GM12878 (cell line): ENCODE results near the gene FURIN. TPM values are rescaled to one million over a fixed set of nuclear protein-coding genes. Genes with fewer than 3 reads are reported as not detected.

Experiments
- ATAC-seq: fragments of 200-7000 bp; cut with Tn5 transposase; 3 replicates; pipeline ENCODE4 v1.9.1; 2020; ENCODE audit warnings: mild to moderate bottlenecking, moderate library complexity
- BruUV-seq: library from RNA; stranded (reverse); fragments of 400-500 nt; replicated peaks from 2 replicates; lab custom pipeline; 2021; lab: Mats Ljungman, UMichigan
- CTCF ChIA-PET: fragments of 300-600 bp; sonication (Branson Sonifier 250); formaldehyde crosslinking; extraction: SDS; loops from one replicate; lab custom pipeline; 2021; ENCODE audit warnings: inconsistent platforms; lab: Yijun Ruan, JAX
- POLR2A ChIA-PET: fragments of 350-600 bp; formaldehyde crosslinking; extraction: SDS; loops from one replicate; lab custom pipeline; 2021; ENCODE audit warnings: inconsistent platforms; lab: Charles Lee
- RAD21 ChIA-PET: fragments of 300-600 bp; sonication (Branson Sonifier 250); formaldehyde crosslinking; loops from one replicate; lab custom pipeline; 2023; ENCODE audit warnings: antibody characterized with exemption; ENCODE audit not compliant: unreplicated experiment; lab: Charles Lee
- SMC1A ChIA-PET: fragments of 300-600 bp; sonication (Branson Sonifier 250); formaldehyde crosslinking; loops from one replicate; lab custom pipeline; 2023; ENCODE audit not compliant: unreplicated experiment, uncharacterized antibody; lab: Charles Lee
- DNase-seq: peaks from one replicate; pipeline ENCODE4 v3.0.0-alpha.2; 2011; ENCODE audit warnings: low read depth, low spot score
- FAIRE-seq: peaks from 3 replicates; lab custom pipeline; 2011; peaks lifted over from hg19 to GRCh38; lab: Jason Lieb, UNC
- H2AFZ ChIP-seq: 2 replicates; pipeline ENCODE4 v1.6.0; 2011; ENCODE audit warnings: low read depth, low read length, control low read depth; ENCODE audit not compliant: control insufficient read depth
- H3K27ac ChIP-seq: 2 replicates; pipeline ENCODE4 v1.5.1; 2011; ENCODE audit warnings: control low read depth; ENCODE audit not compliant: control insufficient read depth, insufficient read depth
- H3K27me3 ChIP-seq, 2 experiments: replicated peaks in 1 of 2; 2 replicates each; pipeline versions ENCODE4 v1.6.0 to v1.6.1; 2011; ENCODE audit warnings: low read length in 1 of 2; ENCODE audit not compliant: control insufficient read depth in 2 of 2, insufficient read depth in 2 of 2
- H3K36me3 ChIP-seq, 2 experiments: 2 replicates each; pipeline ENCODE4 v1.5.1; 2011; ENCODE audit warnings: low read length in 1 of 2; ENCODE audit not compliant: control insufficient read depth in 2 of 2, insufficient read depth in 2 of 2
- H3K4me1 ChIP-seq: 2 replicates; pipeline ENCODE4 v1.6.1; 2011; ENCODE audit warnings: mild to moderate bottlenecking, low read length, moderate library complexity, mixed read lengths; ENCODE audit not compliant: control insufficient read depth, insufficient read depth
- H3K4me2 ChIP-seq: 2 replicates; pipeline ENCODE4 v1.6.0; 2011; ENCODE audit warnings: control low read depth; ENCODE audit not compliant: control insufficient read depth, insufficient read depth
- H3K4me3 ChIP-seq: fragments of 200-600 bp; sonication (generic); 2 replicates; pipeline ENCODE4 v1.5.1; 2016
- H3K79me2 ChIP-seq: 2 replicates; pipeline ENCODE4 v1.6.0; 2011; ENCODE audit warnings: low read length; ENCODE audit not compliant: control insufficient read depth, insufficient read depth
- H3K9ac ChIP-seq: 2 replicates; pipeline ENCODE4 v1.8.0; 2011; ENCODE audit warnings: low read length, control low read depth, mixed read lengths; ENCODE audit not compliant: control insufficient read depth, insufficient read depth
- H3K9me3 ChIP-seq: replicated peaks from 3 replicates; pipeline ENCODE4 v1.5.1; 2011; ENCODE audit warnings: mild to moderate bottlenecking, low read length; ENCODE audit not compliant: control insufficient read depth, insufficient read depth
- H4K20me1 ChIP-seq: 2 replicates; pipeline ENCODE4 v1.6.0; 2011; ENCODE audit not compliant: control insufficient read depth, insufficient read depth
- FOS ChIP-seq: IDR thresholded peaks from 3 replicates; pipeline ENCODE4 v1.6.1; 2011; ENCODE audit warnings: borderline replicate concordance; ENCODE audit not compliant: insufficient read length; ENCODE audit errors: extremely low read depth
- HDAC6 ChIP-seq: fragments of 200-600 bp; sonication (generic); IDR thresholded peaks from one replicate; pipeline ENCODE4 v1.8.0; 2017; ENCODE audit warnings: antibody characterized with exemption; ENCODE audit not compliant: unreplicated experiment
- POLR2AphosphoS2 ChIP-seq: IDR thresholded peaks from 2 replicates; pipeline ENCODE4 v1.6.1; 2011; ENCODE audit warnings: low read depth, mild to moderate bottlenecking, low read length, improper control_type of control experiment, moderate library complexity
- RELA ChIP-seq: fragments of 450-650 bp; IDR thresholded peaks from 2 replicates; pipeline ENCODE4 v1.8.0; 2014; ENCODE audit warnings: borderline replicate concordance; ENCODE audit not compliant: partially characterized antibody
- TCF3 ChIP-seq: IDR thresholded peaks from 2 replicates; pipeline ENCODE4 v1.6.1; 2012; ENCODE audit warnings: low read depth, mild to moderate bottlenecking, low read length, borderline replicate concordance; ENCODE audit not compliant: insufficient read depth
- WGBS: methylation state at CpG from one replicate; pipeline ENCODE4 v1.1.6; 2016; ENCODE audit warnings: low lambda C conversion rate; ENCODE audit not compliant: insufficient replicate concordance, insufficient coverage; ENCODE audit errors: missing lambda C conversion rate; 5-methylcytosine and 5-hydroxymethylcytosine counted together
- in situ Hi-C: fragments of 300-500 bp; cut with MboI; formaldehyde crosslinking; loops from 9 replicates; pipeline ENCODE4 v1.14.3; 2018; ENCODE audit warnings: mixed read lengths
- intact Hi-C: fragments of 100-400 bp; cut with micrococcal nuclease; formaldehyde crosslinking; loops from one replicate; pipeline ENCODE4 v1.14.2; 2022; ENCODE audit not compliant: unreplicated experiment
- polyA plus RNA-seq, 11 experiments: library from polyadenylated mRNA; depleted of rRNA in 4 of 11; unstranded in 6 of 11; stranded (reverse) in 5 of 11; fragments of >200 nt; fragmentation: Nextera tagmentation in 4 of 11; fragmentation: Illumina TruSeq in 1 of 11; extraction: Ambion mirVana in 4 of 11; extraction: Trizol in 1 of 11; gene quantifications; 1 replicate in 1 of 11; 2 replicates in 10 of 11; pipeline versions ENCODE4 v1.2.1 to v1.2.3, GENCODE V29; 2011 to 2016; ENCODE audit warnings: inconsistent platforms in 2 of 11, missing spikeins in 2 of 11, low read depth in 1 of 11
- total RNA-seq, 4 experiments: library from RNA; depleted of rRNA in 3 of 4; stranded (reverse); fragments of >200 nt in 3 of 4; fragmentation: Illumina TruSeq in 1 of 4; extraction: Trizol in 1 of 4; gene quantifications; 2 replicates each; pipeline versions ENCODE4 v1.2.1 to v1.2.3, GENCODE V29; 2013 to 2021
- TF ChIP-seq, protein P1 (sequence below): fragments of 450-650 bp; formaldehyde crosslinking; IDR thresholded peaks from 2 replicates; pipeline ENCODE4 v1.4.0; 2022; ENCODE audit warnings: mild to moderate bottlenecking, moderate library complexity

The FURIN gene
- total and polyA plus RNA-seq, 10 of the 15 experiments (the other 5 are each of a cell fraction or from before 2014, with no cell fraction given), result 0.47 to 39.9 (median 8.0) TPM

DNA sequence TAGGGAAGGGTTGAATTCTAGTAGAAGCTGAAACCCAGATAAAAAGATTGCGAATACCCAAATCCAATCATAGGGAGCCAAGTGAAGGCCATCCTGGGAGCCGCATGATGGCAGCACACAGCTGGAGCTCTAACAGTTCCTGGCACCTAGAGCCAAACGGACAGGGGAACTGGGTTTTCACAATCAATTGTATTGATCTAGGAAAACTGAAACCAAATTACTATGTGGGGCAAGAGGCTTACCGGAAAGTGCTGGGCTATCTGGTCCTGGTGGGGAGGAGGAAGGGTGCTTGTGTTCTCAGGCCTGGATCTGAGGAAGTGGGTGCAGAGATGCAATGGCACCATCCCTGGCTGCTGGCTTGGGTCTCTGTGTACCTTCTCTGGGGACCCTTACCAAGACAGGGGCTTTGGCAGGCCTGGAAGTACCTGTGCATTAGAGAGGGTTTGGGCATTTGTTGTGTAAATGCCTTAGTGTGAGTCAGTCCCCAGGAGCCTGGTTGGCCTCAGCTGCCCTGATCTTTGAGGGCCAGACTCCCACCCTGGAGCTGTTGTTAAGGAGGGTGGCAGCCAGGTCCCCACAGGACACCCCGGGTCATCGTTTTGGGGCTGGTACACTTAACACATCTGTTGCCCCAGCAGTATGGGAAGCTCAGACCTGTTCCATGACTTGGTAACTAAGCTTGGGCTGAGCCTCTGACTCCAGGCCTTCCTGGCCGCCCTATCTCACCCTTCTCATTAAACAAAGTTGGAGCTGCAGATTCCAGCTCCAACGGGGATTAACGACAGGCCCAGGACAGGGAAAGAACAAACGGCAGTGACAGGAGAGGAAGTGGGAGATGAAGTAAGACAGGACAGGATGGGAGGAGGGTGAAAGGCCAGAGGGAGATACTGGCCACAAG, 8.9 kb upstream of the FURIN start (continued):
- TF ChIP-seq RELA (no peak), HDAC6 (no peak)
- TF ChIP-seq, all 136 proteins: peak for 0

DNA sequence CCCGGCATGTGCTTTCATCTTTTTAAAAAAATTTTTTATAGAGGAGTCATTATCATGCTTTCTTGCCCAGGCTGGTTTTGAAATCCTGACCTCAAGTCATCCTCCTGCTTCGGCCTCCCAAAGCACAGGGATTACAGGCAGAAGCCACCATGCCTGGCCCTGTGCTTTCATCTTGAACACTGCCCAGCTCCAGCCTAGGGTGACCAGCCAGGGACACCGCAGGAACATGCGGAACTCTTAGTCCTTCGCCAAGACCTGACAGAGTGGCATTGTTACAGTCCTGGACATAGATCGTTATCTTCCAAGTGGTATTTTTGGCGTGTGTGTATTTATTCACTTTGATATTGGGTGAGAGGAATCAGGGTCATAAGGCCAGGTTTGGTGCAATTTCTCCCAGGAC, 7.9 kb upstream of the FURIN start:
- ChIA-PET POLR2A (interaction anchor here (0.6 kb wide), 1 partner anchor 209 kb away, joined by 3 read pairs; no protein-coding TSS in a partner anchor), RAD21 (no interaction called here), SMC1A (no interaction called here), CTCF (no interaction called here)
- in situ Hi-C loops, result no loop called here
- no peak for FAIRE-seq
- DNase-seq, result no peak
- H3K4me2 ChIP-seq, result no peak overlapping the region
- WGBS, result 95% methylated on average over 7 of the region's 7 CpGs
- no peaks in the 10 kb centered on the region for H3K27me3 ChIP-seq
- H3K79me2 ChIP-seq, result no peaks in the 10 kb centered on the region
- TF ChIP-seq, protein P1, sequence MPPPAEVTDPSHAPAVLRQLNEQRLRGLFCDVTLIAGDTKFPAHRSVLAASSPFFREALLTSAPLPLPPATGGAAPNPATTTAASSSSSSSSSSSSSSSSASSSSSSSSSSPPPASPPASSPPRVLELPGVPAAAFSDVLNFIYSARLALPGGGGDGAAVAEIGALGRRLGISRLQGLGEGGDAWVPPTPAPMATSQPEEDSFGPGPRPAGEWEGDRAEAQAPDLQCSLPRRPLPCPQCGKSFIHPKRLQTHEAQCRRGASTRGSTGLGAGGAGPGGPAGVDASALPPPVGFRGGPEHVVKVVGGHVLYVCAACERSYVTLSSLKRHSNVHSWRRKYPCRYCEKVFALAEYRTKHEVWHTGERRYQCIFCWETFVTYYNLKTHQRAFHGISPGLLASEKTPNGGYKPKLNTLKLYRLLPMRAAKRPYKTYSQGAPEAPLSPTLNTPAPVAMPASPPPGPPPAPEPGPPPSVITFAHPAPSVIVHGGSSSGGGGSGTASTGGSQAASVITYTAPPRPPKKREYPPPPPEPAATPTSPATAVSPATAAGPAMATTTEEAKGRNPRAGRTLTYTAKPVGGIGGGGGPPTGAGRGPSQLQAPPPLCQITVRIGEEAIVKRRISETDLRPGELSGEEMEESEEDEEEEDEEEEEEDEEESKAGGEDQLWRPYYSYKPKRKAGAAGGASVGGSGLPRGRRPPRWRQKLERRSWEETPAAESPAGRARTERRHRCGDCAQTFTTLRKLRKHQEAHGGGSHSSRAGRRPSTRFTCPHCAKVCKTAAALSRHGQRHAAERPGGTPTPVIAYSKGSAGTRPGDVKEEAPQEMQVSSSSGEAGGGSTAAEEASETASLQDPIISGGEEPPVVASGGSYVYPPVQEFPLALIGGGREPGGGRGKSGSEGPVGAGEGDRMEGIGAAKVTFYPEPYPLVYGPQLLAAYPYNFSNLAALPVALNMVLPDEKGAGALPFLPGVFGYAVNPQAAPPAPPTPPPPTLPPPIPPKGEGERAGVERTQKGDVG (CRISPR knock-in tag), result no peak
- TF ChIP-seq FOS (no peak), POLR2AphosphoS2 (no peak), TCF3 (no peak)
- H3K36me3 ChIP-seq, result no peaks in the 10 kb centered on the region
- ATAC-seq, result no peak
- H4K20me1 ChIP-seq, result no peaks in the 10 kb centered on the region
- peaks cover 17% of the 10 kb centered on the region for H3K4me1 ChIP-seq
- H3K27ac ChIP-seq, result no peak overlapping the region
- no peaks in the 10 kb centered on the region for H3K9me3 ChIP-seq
- no TSS peak for BruUV-seq
- no peak overlapping the region for H3K9ac ChIP-seq
- intact Hi-C loops, result no loop called here
- H2AFZ ChIP-seq, result no peak overlapping the region
- no peak overlapping the region for H3K4me3 ChIP-seq
